DMS79 (cell line): ENCODE results near the gene RGS14.
"Not testable (repeated sequence)": the region's sequence is repeated elsewhere in the genome, so short reads cannot be mapped to it uniquely, and the experiment has no call there.

Experiments
- DNase-seq: peaks from one replicate; lab custom pipeline; 2025; lab: John Stamatoyannopoulos, UW

RGS14 gene

DNA sequence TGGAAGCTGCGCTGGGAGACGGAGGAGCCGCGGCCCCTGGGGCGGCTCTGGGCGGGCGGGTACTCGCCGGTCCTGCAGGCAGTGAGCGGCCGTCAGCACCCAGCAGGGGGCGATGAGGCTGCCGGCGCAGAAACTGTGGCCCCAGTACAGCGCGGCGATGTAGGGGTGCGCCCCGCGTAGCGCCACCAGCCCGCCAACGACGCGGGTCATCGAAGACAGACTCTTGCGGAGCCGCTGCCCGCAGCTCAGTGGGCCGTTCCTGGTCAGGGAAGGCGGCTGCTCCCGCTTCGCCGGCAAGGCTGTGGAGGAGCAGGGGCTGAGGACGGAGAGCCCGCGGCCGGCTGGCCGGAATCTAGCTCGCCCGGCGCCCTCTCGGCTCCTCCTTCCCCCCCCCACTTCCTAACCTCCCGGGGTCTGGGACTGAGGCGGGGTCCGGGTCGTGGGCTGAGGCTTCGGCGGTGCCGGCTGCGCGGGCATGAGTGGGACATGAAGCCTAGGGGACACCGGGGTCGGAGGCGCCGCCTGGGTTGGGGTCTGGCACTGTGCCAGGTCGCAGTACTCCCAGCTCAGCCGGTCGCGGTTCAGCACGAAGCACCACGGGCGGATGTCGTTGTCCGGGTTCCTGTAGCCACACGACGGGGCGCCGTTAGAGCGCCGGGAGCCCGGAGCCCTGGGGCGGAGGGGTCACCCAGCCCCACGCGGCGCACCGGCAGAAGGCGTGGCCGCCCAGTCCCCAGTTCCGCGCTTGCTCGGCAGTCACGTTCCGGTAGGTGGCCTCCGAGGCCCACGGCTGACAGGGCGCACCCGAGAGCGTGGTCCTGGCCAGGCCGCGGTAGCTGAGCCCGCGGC lies 46.3 kb downstream of the RGS14 start:
- DNase-seq: no peak

GRCh38 chr5:177404641-177405179 lies 47.0 kb downstream of the RGS14 start:
- no peak for DNase-seq

DNA sequence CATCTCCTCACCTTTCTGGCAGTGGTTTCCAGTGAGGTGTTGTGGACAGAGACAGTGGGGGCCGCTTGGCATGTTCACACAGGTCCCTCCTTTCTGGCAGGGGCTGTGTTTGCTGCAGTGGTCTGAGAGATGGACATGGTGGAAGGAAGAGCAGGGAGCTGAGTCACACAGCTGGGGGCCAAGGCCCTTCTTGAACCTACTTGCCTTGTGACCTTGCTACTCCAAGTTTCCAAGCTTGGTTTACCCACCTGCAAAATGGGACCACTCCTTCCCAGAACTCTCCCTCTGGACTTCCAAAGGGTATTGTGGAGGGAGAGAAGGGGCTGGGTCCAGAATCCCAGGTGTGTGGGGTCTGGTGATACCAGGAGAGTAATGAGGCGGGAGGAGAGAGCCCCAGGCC lies 47.6 kb downstream of the RGS14 start:
- DNase-seq: no peak

GRCh38 chr5:177405805-177406204 lies 48.1 kb downstream of the RGS14 start:
- no peak for DNase-seq

DNA sequence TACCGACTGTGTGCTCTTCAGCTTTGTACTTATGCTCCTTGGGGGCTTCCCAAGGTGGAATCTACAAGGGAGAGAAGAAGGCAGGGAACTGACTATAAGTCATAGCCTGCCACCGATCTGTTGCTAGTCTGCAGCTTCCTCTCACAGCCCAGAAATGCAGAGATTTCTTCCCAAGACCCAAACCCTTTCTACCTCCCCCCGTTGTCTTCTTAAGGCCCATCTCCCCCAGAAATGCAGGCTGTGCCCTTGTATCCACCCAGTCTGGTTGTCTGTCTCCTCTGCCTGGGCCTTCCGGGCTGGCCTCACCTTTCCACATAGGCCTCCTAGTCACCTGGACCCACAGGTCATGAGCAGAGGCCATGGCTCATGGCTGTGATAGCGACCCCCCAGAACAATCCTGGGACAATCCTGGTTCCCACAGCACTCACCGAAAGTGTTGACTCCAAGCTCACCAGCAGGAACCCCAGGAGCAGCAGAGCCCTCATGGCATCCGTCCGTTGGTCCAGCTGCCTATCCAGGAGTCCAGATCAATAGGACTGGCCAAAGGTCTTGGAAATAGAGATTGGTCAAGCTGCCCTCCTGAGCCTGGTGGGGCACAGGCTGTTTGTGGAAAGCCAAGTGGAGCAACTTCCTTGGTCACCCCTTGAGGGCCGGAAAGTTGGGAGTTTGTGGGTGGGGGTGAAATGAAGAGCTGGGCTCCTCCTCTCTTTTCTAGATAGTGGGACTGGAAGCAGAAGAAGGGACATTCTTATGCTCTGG lies 51.5 kb downstream of the RGS14 start, which contains the start of gene F12:
F12 (minus strand) TSS at position 522 of the 759 bp plus-strand sequence; CDS start at position 485, 37 bp downstream.
- no peak for DNase-seq

DNA sequence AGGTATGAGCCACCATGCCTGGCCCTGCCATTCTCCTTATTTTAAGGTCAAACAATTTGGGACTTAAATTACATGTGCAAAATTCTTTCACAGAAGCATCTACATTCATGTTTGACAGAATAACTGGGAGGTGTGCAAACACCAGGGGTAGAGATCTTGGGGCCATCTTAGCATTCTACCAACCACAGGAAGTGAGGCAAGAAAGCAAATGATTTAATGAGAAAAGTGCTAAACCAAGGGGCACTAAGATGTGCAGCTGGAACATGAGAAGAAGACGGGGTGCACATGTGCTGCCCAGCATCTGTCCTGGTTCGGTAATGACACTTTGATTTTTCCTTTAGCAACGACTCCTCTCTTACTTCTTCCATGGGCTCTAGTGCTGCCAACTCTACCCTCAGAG lies 52.9 kb downstream of the RGS14 start:
- DNase-seq: no peak

DNA sequence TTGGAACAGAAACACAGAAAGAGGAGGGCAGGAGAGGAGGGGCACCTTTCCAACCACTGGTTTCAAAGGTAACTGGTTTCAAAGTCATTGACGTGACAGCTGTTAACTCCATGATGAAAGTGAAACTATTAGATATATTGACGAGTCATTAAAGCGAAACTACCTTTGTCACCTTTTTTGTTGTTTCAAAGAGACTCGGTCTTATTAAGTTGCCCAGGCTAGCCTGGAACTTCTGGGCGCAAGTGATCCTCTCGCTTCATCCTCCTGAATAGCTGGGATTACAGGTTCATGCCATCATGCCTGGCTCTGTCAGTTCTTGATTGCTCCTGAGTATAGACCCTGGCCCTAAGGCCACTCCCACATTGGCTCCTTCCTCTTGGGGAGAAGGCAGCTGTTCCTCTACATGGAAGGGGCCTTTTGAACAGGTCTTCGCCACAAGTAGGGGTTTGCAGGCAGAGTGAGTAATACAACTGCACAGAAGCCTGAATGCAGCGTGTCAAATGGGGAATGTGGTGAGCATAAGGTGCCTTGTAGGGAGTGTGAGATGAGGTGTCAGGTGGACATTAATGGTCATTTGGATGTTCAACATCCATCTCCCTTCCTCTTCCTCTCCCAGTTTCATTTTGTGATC lies 55.0 kb downstream of the RGS14 start:
- DNase-seq: no peak

DNA sequence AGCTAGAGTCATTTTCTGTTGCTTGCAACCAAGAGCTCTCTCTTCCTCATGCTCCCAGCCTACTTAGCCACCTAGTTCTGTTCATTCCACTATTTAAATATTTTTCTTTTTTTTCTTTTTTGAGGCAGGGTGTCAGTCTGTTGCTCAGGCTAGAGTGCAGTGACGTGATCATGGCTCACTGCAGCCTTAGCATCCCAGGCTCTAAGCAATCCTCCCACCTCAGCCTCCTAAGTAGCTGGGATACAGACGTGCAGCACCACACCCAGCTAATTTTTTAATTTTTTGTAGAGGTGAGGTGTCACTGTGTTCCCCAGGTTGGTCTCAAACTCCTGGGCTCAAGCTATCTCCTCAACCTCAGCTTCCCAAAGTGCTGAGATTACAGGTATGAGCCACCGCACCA lies 56.8 kb downstream of the RGS14 start:
- DNase-seq: no peak

DNA sequence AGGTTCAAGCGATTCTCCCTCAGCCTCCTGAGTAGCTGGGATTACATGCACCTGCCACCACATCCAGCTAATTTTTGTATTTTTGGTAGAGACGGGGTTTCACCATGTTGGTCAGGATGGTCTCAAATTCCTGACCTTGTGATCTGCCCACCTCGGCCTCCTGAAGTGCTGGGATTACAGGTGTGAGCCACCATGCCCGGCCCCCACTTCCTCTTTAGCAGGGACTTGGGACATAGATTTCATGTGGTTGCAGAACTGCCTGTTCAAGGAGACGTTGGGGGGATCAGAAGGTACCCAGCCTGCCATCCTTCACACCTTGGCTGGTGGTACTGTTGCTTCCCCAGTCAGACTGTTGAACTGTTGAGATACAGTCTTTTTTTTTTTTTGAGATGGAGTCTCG lies 59.4 kb downstream of the RGS14 start:
- not testable (repeated sequence) for DNase-seq

DNA sequence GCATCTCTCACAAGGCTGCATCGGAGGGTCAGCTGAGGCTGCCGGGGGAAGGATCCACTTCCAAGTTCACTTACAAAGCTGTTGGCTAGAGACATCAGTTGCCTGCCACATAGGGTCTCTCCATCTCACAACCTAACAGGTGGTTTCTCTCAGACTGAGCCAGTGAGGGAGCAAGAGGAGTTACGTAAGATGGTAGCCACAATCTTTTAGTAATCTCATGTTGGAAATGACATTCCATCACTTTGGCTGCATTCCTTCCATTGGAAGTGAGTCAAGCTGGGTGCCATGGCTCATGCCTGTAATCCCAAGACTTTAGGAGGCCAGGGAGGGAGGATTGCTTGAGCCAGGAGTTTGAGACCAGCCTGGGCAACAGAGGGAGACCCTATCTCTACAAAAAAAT lies 61.3 kb downstream of the RGS14 start:
- DNase-seq: no peak

DNA sequence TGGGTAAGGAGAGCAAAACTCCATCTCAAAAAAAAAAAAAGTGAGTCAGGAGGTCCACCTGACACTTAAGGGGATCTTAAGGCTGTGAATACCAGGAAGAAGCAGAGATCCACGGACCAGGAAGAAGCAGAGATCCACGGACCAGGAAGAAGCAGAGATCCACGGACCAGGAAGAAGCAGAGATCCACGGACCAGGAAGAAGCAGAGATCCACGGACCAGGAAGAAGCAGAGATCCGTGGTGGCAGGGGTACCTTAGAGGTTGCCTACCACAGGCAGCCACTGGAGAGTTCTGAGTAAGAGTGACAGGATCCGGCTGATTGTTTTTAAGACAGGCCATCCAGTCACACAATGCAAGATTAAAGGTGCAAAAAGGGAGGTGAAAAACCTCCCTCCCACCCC lies 62.7 kb downstream of the RGS14 start:
- not testable (repeated sequence) for DNase-seq

DNA sequence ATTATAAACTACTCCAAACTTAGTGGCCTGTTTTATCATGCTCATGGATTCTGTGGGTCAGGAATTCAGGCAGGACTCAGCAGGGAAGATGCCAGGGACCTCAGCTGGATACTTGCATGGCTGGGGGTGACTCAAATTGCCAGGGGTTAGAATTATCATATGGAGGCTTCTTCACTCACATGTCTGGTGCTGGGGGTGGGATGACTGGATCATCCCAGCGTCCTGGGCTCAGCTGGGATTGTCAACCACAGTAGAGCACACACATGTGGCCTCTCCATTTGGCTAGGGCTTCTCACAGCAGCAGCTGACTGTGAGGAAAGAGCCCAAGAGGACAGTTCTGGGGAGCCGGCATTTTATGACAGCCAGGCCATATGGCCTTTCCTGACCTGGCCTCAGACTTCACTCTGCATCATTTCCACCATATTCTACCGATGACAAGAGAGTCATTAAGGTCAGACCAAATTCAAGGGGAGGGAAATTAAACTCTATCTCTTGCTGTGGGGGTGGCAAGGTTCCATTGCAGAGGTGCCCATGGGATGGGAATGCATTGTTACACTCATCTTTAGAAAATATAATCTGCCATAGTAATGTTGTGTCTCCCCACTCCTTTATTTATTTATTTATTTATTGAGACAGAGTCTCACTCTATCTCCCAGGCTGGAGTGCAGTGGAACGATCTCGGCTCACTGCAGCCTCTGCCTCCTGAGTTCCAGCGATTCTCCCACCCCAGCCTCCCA lies 63.5 kb downstream of the RGS14 start:
- no peak for DNase-seq
